HepG2 (cell line): ENCODE results near the gene STOM. TPM values are rescaled to one million over a fixed set of nuclear protein-coding genes. Genes with fewer than 3 reads are reported as not detected.
A peak's percentile ranks its signal among the peaks of the same experiment; 100 is the strongest.

Source experiments
- DR1 ChIP-seq: sonication (generic); formaldehyde crosslinking; IDR thresholded peaks from 2 replicates; pipeline ENCODE4 v1.8.0; 2021; ENCODE audit warnings: mild to moderate bottlenecking, missing genetic modification reagents, inconsistent platforms
- FOXC1 ChIP-seq: sonication (generic); formaldehyde crosslinking; IDR thresholded peaks from 2 replicates; pipeline ENCODE4 v1.8.0; 2022; ENCODE audit warnings: mild to moderate bottlenecking, missing genetic modification reagents, borderline replicate concordance
- KDM4B ChIP-seq: sonication (generic); formaldehyde crosslinking; IDR thresholded peaks from 2 replicates; pipeline ENCODE4 v1.4.0; 2020; ENCODE audit warnings: missing genetic modification reagents
- MAX ChIP-seq: IDR thresholded peaks from 2 replicates; pipeline ENCODE4 v1.6.1; 2012; ENCODE audit warnings: inconsistent platforms
- MIXL1 ChIP-seq: IDR thresholded peaks from 2 replicates; pipeline ENCODE4 v1.6.1; 2016
- PHF8 ChIP-seq: sonication (generic); formaldehyde crosslinking; IDR thresholded peaks from 2 replicates; pipeline ENCODE4 v1.5.0; 2020; ENCODE audit warnings: missing genetic modification reagents
- ZGPAT ChIP-seq: IDR thresholded peaks from 2 replicates; pipeline ENCODE4 v1.6.1; 2016; ENCODE audit warnings: mild to moderate bottlenecking
- ZMAT3 ChIP-seq: sonication (generic); formaldehyde crosslinking; conservative IDR thresholded peaks from 2 replicates; pipeline ENCODE4 v1.7.0; 2021; ENCODE audit warnings: missing genetic modification reagents
- ZNF317 ChIP-seq: sonication (generic); formaldehyde crosslinking; IDR thresholded peaks from 2 replicates; pipeline ENCODE4 v1.5.0; 2020; ENCODE audit warnings: mild to moderate bottlenecking, missing genetic modification reagents
- ZNF670 ChIP-seq: sonication (generic); formaldehyde crosslinking; IDR thresholded peaks from 2 replicates; pipeline ENCODE4 v1.8.0; 2022; ENCODE audit warnings: mild to moderate bottlenecking, missing genetic modification reagents, borderline replicate concordance
- ZNF800 ChIP-seq: sonication (generic); formaldehyde crosslinking; IDR thresholded peaks from 2 replicates; pipeline ENCODE4 v1.4.0; 2020; ENCODE audit warnings: missing genetic modification reagents
- polyA plus RNA-seq, 8 experiments: library from polyadenylated mRNA; depleted of rRNA in 3 of 8; stranded (reverse) in 7 of 8; unstranded in 1 of 8; fragments of >200 nt; fragmentation: Illumina TruSeq in 4 of 8; extraction: Trizol in 4 of 8; gene quantifications; 2 replicates each; pipeline versions ENCODE4 v1.2.1 to v1.2.3, GENCODE V29; 2011 to 2016; ENCODE audit warnings: low read depth in 4 of 8, missing spikeins in 1 of 8, mixed read lengths in 1 of 8; ENCODE audit not compliant: insufficient read depth in 1 of 8
- total RNA-seq, 5 experiments: library from RNA; depleted of rRNA; stranded (reverse); fragments of >200 nt; fragmentation: Illumina TruSeq; extraction: Trizol; gene quantifications; 2 replicates each; pipeline ENCODE4 v1.2.3, GENCODE V29; 2016; ENCODE audit warnings: low read depth in 1 of 5
- TF ChIP-seq, protein P1 (sequence below): sonication (generic); formaldehyde crosslinking; IDR thresholded peaks from 2 replicates; pipeline ENCODE4 v1.4.0; 2020; ENCODE audit warnings: missing genetic modification reagents
- TF ChIP-seq, protein P2 (sequence below): sonication (generic); formaldehyde crosslinking; IDR thresholded peaks from 2 replicates; pipeline ENCODE4 v1.4.0; 2020; ENCODE audit warnings: missing genetic modification reagents, borderline replicate concordance
- TF ChIP-seq, protein P3 (sequence below): sonication (generic); formaldehyde crosslinking; IDR thresholded peaks from 2 replicates; pipeline ENCODE4 v1.8.0; 2022; ENCODE audit warnings: mild to moderate bottlenecking, missing genetic modification reagents; ENCODE audit not compliant: insufficient replicate concordance

The STOM gene
- total and polyA plus RNA-seq, 2 of the 13 experiments (the other 11 are each of a cell fraction or from before 2014, with no cell fraction given): 43.6 to 165 TPM

DNA sequence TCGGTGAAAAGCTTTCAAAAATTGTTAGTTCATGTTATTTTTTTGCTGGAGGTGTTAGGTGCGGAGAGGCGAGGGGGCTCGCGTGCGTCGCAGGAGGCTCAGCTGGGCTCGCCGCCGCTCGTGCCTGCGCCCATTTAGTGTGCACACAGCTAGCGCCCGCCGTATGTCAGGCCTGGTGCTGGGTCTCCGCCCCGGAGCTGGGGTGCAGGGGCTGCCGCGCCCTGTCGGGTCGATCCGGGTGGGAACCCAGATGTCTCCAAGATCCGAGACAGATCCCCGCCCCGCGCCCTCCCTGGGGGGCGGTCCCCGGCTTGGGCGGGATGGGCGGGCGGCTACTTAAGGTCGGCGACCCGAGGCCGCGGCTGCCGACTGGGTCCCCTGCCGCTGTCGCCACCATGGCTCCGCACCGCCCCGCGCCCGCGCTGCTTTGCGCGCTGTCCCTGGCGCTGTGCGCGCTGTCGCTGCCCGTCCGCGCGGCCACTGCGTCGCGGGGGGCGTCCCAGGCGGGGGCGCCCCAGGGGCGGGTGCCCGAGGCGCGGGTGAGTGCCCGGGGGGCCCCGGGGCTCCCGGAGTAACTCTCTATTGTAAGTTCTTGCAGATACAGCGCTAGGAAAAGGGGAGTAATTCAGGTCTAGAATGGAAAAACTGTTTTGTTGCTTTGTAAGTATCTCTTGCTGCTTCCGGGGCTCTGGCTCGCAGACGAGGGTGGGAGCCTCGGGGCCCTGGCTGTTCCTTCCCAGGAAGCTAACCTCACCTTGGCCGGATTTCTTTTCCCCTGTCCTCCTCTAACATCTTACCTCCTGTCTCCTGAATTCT lies 70.4 kb downstream of the STOM start (continued):
- TF ChIP-seq FOXC1 (CRISPR knock-in tag) (0 out of 2 replicates have a peak, but pooled peaks have one; percentile 27), ZNF670 (0 out of 2 replicates have a peak, but pooled peaks have one; percentile 26), KDM4B (CRISPR knock-in tag) (no peak), ZNF800 (CRISPR knock-in tag) (peak; percentile 74; the same call in 1 of the 2 replicates), DR1 (CRISPR knock-in tag) (peak; percentile 82), PHF8 (peak; percentile 60), MIXL1 (CRISPR knock-in tag) (no peak), MAX (no peak), ZGPAT (peak; percentile 43; the same call in 1 of the 2 replicates), ZNF317 (CRISPR knock-in tag) (peak; percentile 50; the same call in 1 of the 2 replicates), ZMAT3 (CRISPR knock-in tag) (no peak)
- TF ChIP-seq, protein P1, sequence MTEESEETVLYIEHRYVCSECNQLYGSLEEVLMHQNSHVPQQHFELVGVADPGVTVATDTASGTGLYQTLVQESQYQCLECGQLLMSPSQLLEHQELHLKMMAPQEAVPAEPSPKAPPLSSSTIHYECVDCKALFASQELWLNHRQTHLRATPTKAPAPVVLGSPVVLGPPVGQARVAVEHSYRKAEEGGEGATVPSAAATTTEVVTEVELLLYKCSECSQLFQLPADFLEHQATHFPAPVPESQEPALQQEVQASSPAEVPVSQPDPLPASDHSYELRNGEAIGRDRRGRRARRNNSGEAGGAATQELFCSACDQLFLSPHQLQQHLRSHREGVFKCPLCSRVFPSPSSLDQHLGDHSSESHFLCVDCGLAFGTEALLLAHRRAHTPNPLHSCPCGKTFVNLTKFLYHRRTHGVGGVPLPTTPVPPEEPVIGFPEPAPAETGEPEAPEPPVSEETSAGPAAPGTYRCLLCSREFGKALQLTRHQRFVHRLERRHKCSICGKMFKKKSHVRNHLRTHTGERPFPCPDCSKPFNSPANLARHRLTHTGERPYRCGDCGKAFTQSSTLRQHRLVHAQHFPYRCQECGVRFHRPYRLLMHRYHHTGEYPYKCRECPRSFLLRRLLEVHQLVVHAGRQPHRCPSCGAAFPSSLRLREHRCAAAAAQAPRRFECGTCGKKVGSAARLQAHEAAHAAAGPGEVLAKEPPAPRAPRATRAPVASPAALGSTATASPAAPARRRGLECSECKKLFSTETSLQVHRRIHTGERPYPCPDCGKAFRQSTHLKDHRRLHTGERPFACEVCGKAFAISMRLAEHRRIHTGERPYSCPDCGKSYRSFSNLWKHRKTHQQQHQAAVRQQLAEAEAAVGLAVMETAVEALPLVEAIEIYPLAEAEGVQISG (CRISPR knock-in tag): peak; percentile 69
- TF ChIP-seq, protein P2, sequence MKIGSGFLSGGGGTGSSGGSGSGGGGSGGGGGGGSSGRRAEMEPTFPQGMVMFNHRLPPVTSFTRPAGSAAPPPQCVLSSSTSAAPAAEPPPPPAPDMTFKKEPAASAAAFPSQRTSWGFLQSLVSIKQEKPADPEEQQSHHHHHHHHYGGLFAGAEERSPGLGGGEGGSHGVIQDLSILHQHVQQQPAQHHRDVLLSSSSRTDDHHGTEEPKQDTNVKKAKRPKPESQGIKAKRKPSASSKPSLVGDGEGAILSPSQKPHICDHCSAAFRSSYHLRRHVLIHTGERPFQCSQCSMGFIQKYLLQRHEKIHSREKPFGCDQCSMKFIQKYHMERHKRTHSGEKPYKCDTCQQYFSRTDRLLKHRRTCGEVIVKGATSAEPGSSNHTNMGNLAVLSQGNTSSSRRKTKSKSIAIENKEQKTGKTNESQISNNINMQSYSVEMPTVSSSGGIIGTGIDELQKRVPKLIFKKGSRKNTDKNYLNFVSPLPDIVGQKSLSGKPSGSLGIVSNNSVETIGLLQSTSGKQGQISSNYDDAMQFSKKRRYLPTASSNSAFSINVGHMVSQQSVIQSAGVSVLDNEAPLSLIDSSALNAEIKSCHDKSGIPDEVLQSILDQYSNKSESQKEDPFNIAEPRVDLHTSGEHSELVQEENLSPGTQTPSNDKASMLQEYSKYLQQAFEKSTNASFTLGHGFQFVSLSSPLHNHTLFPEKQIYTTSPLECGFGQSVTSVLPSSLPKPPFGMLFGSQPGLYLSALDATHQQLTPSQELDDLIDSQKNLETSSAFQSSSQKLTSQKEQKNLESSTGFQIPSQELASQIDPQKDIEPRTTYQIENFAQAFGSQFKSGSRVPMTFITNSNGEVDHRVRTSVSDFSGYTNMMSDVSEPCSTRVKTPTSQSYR (CRISPR knock-in tag): 0 out of 2 replicates have a peak, but pooled peaks have one; percentile 9
- TF ChIP-seq, protein P3, sequence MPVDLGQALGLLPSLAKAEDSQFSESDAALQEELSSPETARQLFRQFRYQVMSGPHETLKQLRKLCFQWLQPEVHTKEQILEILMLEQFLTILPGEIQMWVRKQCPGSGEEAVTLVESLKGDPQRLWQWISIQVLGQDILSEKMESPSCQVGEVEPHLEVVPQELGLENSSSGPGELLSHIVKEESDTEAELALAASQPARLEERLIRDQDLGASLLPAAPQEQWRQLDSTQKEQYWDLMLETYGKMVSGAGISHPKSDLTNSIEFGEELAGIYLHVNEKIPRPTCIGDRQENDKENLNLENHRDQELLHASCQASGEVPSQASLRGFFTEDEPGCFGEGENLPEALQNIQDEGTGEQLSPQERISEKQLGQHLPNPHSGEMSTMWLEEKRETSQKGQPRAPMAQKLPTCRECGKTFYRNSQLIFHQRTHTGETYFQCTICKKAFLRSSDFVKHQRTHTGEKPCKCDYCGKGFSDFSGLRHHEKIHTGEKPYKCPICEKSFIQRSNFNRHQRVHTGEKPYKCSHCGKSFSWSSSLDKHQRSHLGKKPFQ (CRISPR knock-in tag): no peak
